ENCODE data around the gene STXBP5.
"Not testable (repeated sequence)": the region's sequence is repeated elsewhere in the genome, so short reads cannot be mapped to it uniquely, and the experiment has no call there.

Gene STXBP5

GRCh38 chr6:147331401-147331800 lies 127.2 kb downstream of the STXBP5 start:
- Histone ChIP-seq H3K4me1 (ENCODE audit: control insufficient read depth, insufficient read depth, low read length) (no peaks in the 10 kb centered on the region), H3K36me3 (ENCODE audit: control insufficient read depth, insufficient read depth, low read length) (no peaks in the 10 kb centered on the region), H3K9me3 (ENCODE audit: control insufficient read depth, insufficient read depth, low read length) (no peaks in the 10 kb centered on the region), H3K27me3 (ENCODE audit: control insufficient read depth, insufficient read depth, low read length) (no peaks in the 10 kb centered on the region), H3K9ac (ENCODE audit: low read depth, low read length) (no peak overlapping the region), H3K4me3 (ENCODE audit: low read depth, low read length) (no peak overlapping the region)

GRCh38 chr6:147337921-147338320 lies 133.7 kb downstream of the STXBP5 start:
- Histone ChIP-seq H3K9ac (ENCODE audit: low read depth, low read length) (no peak overlapping the region), H3K36me3 (ENCODE audit: control insufficient read depth, insufficient read depth, low read length) (no peaks in the 10 kb centered on the region), H3K4me1 (ENCODE audit: control insufficient read depth, insufficient read depth, low read length) (no peaks in the 10 kb centered on the region), H3K4me3 (ENCODE audit: low read depth, low read length) (no peak overlapping the region), H3K27me3 (ENCODE audit: control insufficient read depth, insufficient read depth, low read length) (no peaks in the 10 kb centered on the region), H3K9me3 (ENCODE audit: control insufficient read depth, insufficient read depth, low read length) (no peaks in the 10 kb centered on the region)

GRCh38 chr6:147341486-147341885 lies 137.3 kb downstream of the STXBP5 start:
- Histone ChIP-seq H3K9ac (ENCODE audit: low read depth, low read length) (no peak overlapping the region), H3K4me3 (ENCODE audit: low read depth, low read length) (no peak overlapping the region), H3K27me3 (ENCODE audit: control insufficient read depth, insufficient read depth, low read length) (no peaks in the 10 kb centered on the region), H3K9me3 (ENCODE audit: control insufficient read depth, insufficient read depth, low read length) (no peaks in the 10 kb centered on the region), H3K36me3 (ENCODE audit: control insufficient read depth, insufficient read depth, low read length) (no peaks in the 10 kb centered on the region), H3K4me1 (ENCODE audit: control insufficient read depth, insufficient read depth, low read length) (no peaks in the 10 kb centered on the region)

- Histone ChIP-seq H3K9me3 (ENCODE audit: control insufficient read depth, insufficient read depth, low read length) (no peaks in the 10 kb centered on the region), H3K36me3 (ENCODE audit: control insufficient read depth, insufficient read depth, low read length) (no peaks in the 10 kb centered on the region), H3K4me3 (ENCODE audit: low read depth, low read length) (no peak overlapping the region), H3K27me3 (ENCODE audit: control insufficient read depth, insufficient read depth, low read length) (no peaks in the 10 kb centered on the region), H3K9ac (ENCODE audit: low read depth, low read length) (no peak overlapping the region), H3K4me1 (ENCODE audit: control insufficient read depth, insufficient read depth, low read length) (no peaks in the 10 kb centered on the region)
These were observed 141.7 kb downstream of the STXBP5 start for GRCh38 chr6:147345902-147346301.

- H3K4me3 ChIP-seq (ENCODE audit: low read depth, low read length) = no peak overlapping the region
- H3K36me3 ChIP-seq (ENCODE audit: control insufficient read depth, insufficient read depth, low read length) = no peaks in the 10 kb centered on the region
- H3K9me3 ChIP-seq (ENCODE audit: control insufficient read depth, insufficient read depth, low read length) = no peaks in the 10 kb centered on the region
- no peaks in the 10 kb centered on the region for H3K4me1 ChIP-seq (ENCODE audit: control insufficient read depth, insufficient read depth, low read length)
- no peaks in the 10 kb centered on the region for H3K27me3 ChIP-seq (ENCODE audit: control insufficient read depth, insufficient read depth, low read length)
- no peak overlapping the region for H3K9ac ChIP-seq (ENCODE audit: low read depth, low read length)
These were observed 143.1 kb downstream of the STXBP5 start for GRCh38 chr6:147347179-147347881.

GRCh38 chr6:147347882-147348575 lies 143.8 kb downstream of the STXBP5 start:
- H3K4me3 ChIP-seq (ENCODE audit: low read depth, low read length) = no peak overlapping the region
- no peaks in the 10 kb centered on the region for H3K9me3 ChIP-seq (ENCODE audit: control insufficient read depth, insufficient read depth, low read length)

GRCh38 chr6:147361311-147361981 lies 157.2 kb downstream of the STXBP5 start:
- H3K4me1 ChIP-seq (ENCODE audit: control insufficient read depth, insufficient read depth, low read length) = no peaks in the 10 kb centered on the region
- H3K36me3 ChIP-seq (ENCODE audit: control insufficient read depth, insufficient read depth, low read length) = no peaks in the 10 kb centered on the region
- no peaks in the 10 kb centered on the region for H3K27me3 ChIP-seq (ENCODE audit: control insufficient read depth, insufficient read depth, low read length)
- no peak overlapping the region for H3K9ac ChIP-seq (ENCODE audit: low read depth, low read length)
- no peaks in the 10 kb centered on the region for H3K9me3 ChIP-seq (ENCODE audit: control insufficient read depth, insufficient read depth, low read length)
- H3K4me3 ChIP-seq (ENCODE audit: low read depth, low read length) = no peak overlapping the region

More at GRCh38 chr6:147347882-147348575, 143.8 kb downstream of the STXBP5 start:
- no peak overlapping the region for H3K9ac ChIP-seq (ENCODE audit: low read depth, low read length)
- H3K36me3 ChIP-seq (ENCODE audit: control insufficient read depth, insufficient read depth, low read length) = no peaks in the 10 kb centered on the region
- no peaks in the 10 kb centered on the region for H3K4me1 ChIP-seq (ENCODE audit: control insufficient read depth, insufficient read depth, low read length)
- no peaks in the 10 kb centered on the region for H3K27me3 ChIP-seq (ENCODE audit: control insufficient read depth, insufficient read depth, low read length)

- no peak overlapping the region for H3K4me3 ChIP-seq (ENCODE audit: low read depth, low read length)
- no peaks in the 10 kb centered on the region for H3K9me3 ChIP-seq (ENCODE audit: control insufficient read depth, insufficient read depth, low read length)
- no peaks in the 10 kb centered on the region for H3K4me1 ChIP-seq (ENCODE audit: control insufficient read depth, insufficient read depth, low read length)
- H3K36me3 ChIP-seq (ENCODE audit: control insufficient read depth, insufficient read depth, low read length) = no peaks in the 10 kb centered on the region
- no peak overlapping the region for H3K9ac ChIP-seq (ENCODE audit: low read depth, low read length)
- H3K27me3 ChIP-seq (ENCODE audit: control insufficient read depth, insufficient read depth, low read length) = no peaks in the 10 kb centered on the region
These were observed 162.1 kb downstream of the STXBP5 start for GRCh38 chr6:147366290-147366689.

- Histone ChIP-seq H3K4me1 (ENCODE audit: control insufficient read depth, insufficient read depth, low read length) (no peaks in the 10 kb centered on the region), H3K9ac (ENCODE audit: low read depth, low read length) (no peak overlapping the region), H3K4me3 (ENCODE audit: low read depth, low read length) (no peak overlapping the region), H3K36me3 (ENCODE audit: control insufficient read depth, insufficient read depth, low read length) (no peaks in the 10 kb centered on the region), H3K9me3 (ENCODE audit: control insufficient read depth, insufficient read depth, low read length) (no peaks in the 10 kb centered on the region), H3K27me3 (ENCODE audit: control insufficient read depth, insufficient read depth, low read length) (no peaks in the 10 kb centered on the region)
These were observed 167.1 kb downstream of the STXBP5 start for GRCh38 chr6:147371325-147371724.

GRCh38 chr6:147372806-147373205 lies 168.6 kb downstream of the STXBP5 start:
- Histone ChIP-seq H3K27me3 (ENCODE audit: control insufficient read depth, insufficient read depth, low read length) (no peaks in the 10 kb centered on the region), H3K4me1 (ENCODE audit: control insufficient read depth, insufficient read depth, low read length) (no peaks in the 10 kb centered on the region), H3K4me3 (ENCODE audit: low read depth, low read length) (no peak overlapping the region), H3K9ac (ENCODE audit: low read depth, low read length) (no peak overlapping the region), H3K9me3 (ENCODE audit: control insufficient read depth, insufficient read depth, low read length) (no peaks in the 10 kb centered on the region), H3K36me3 (ENCODE audit: control insufficient read depth, insufficient read depth, low read length) (no peaks in the 10 kb centered on the region)

- H3K4me1 ChIP-seq (ENCODE audit: control insufficient read depth, insufficient read depth, low read length) = peaks cover 6% of the 10 kb centered on the region
- no peak overlapping the region for H3K9ac ChIP-seq (ENCODE audit: low read depth, low read length)
- H3K36me3 ChIP-seq (ENCODE audit: control insufficient read depth, insufficient read depth, low read length) = no peaks in the 10 kb centered on the region
- no peak overlapping the region for H3K4me3 ChIP-seq (ENCODE audit: low read depth, low read length)
- H3K27me3 ChIP-seq (ENCODE audit: control insufficient read depth, insufficient read depth, low read length) = no peaks in the 10 kb centered on the region
- H3K9me3 ChIP-seq (ENCODE audit: control insufficient read depth, insufficient read depth, low read length) = no peaks in the 10 kb centered on the region
These were observed 174.6 kb downstream of the STXBP5 start for GRCh38 chr6:147378819-147379218.

- H3K9ac ChIP-seq (ENCODE audit: low read depth, low read length); H3K9me3 ChIP-seq (ENCODE audit: control insufficient read depth, insufficient read depth, low read length); H3K36me3 ChIP-seq (ENCODE audit: control insufficient read depth, insufficient read depth, low read length); H3K27me3 ChIP-seq (ENCODE audit: control insufficient read depth, insufficient read depth, low read length); H3K4me1 ChIP-seq (ENCODE audit: control insufficient read depth, insufficient read depth, low read length); H3K4me3 ChIP-seq (ENCODE audit: low read depth, low read length): not testable (repeated sequence)
These were observed 176.6 kb downstream of the STXBP5 start for GRCh38 chr6:147380841-147381240.

Data from iPS-15b (cell line).